ENCODE data around the gene ZSCAN21.

- TF ChIP-seq CTCF (conservative IDR thresholded peaks at IDR 0.05; ENCODE audit: low read length) (no peak), EZH2phosphoT487 (IDR thresholded peaks at IDR 0.05; ENCODE audit: borderline replicate concordance, low read depth, low read length) (no peak)
These were observed 53.6 kb downstream of the ZSCAN21 start for GRCh38 chr7:100102950-100103840.
